Glutamatergic neuron (in vitro differentiated cells): ENCODE measurements around the gene DOLK. TPM values are rescaled to one million over a fixed set of nuclear protein-coding genes. Genes with fewer than 3 reads are reported as not detected.

Experiments
- DNase-seq: peaks from one replicate; pipeline ENCODE4 v3.0.0; 2022
- H3K27ac Mint-ChIP-seq: one replicate; pipeline ENCODE4 v1.8.0; 2020; ENCODE audit warnings: mild to moderate bottlenecking, mixed read lengths, inconsistent platforms; ENCODE audit not compliant: unreplicated experiment
- H3K27me3 Mint-ChIP-seq: one replicate; pipeline ENCODE4 v1.8.0; 2020; ENCODE audit warnings: mild to moderate bottlenecking, moderate library complexity, mixed read lengths, inconsistent platforms; ENCODE audit not compliant: unreplicated experiment
- H3K36me3 Mint-ChIP-seq: one replicate; pipeline ENCODE4 v1.8.0; 2020; ENCODE audit warnings: mild to moderate bottlenecking, mixed read lengths, inconsistent platforms; ENCODE audit not compliant: unreplicated experiment
- H3K4me1 Mint-ChIP-seq: one replicate; pipeline ENCODE4 v1.8.0; 2020; ENCODE audit warnings: mild to moderate bottlenecking, low read depth, mixed read lengths, inconsistent platforms; ENCODE audit not compliant: unreplicated experiment
- H3K4me3 Mint-ChIP-seq: one replicate; pipeline ENCODE4 v1.8.0; 2020; ENCODE audit warnings: mild to moderate bottlenecking, mixed read lengths, inconsistent platforms; ENCODE audit not compliant: unreplicated experiment
- H3K9me3 Mint-ChIP-seq: one replicate; pipeline ENCODE4 v1.8.0; 2020; ENCODE audit warnings: mild to moderate bottlenecking, moderate library complexity, mixed read lengths, inconsistent platforms; ENCODE audit not compliant: unreplicated experiment
- CTCF ChIP-seq: fragments of 200-600 bp; sonication (generic); IDR thresholded peaks from one replicate; pipeline ENCODE4 v1.5.0; 2021; ENCODE audit not compliant: partially characterized antibody, unreplicated experiment
- total RNA-seq: library from RNA; stranded (reverse); fragmentation: NEBNext Ultra II Directional; extraction: Animal tissue kit (Norgen Biotek cat#: 25700); gene quantifications from one replicate; pipeline ENCODE4 v1.2.1, GENCODE V29; 2021; ENCODE audit not compliant: unreplicated experiment

The DOLK gene
- total RNA-seq, 1 donor from 2014 or later = 16.6 TPM

- Mint-ChIP-seq H3K4me3 (no peak overlapping the region), H3K27me3 (peaks cover 18% of the 10 kb centered on the region), H3K9me3 (peaks cover 10% of the 10 kb centered on the region), H3K27ac (no peak overlapping the region), H3K4me1 (peaks cover 22% of the 10 kb centered on the region), H3K36me3 (no peaks in the 10 kb centered on the region)
- no peak for DNase-seq
- no peak for TF ChIP-seq CTCF
Measured at GRCh38 chr9:128917151-128917849, 30.1 kb downstream of the DOLK start.

GRCh38 chr9:128916745-128917144, 30.7 kb downstream of the DOLK start:
- peaks cover 18% of the 10 kb centered on the region for H3K27me3 Mint-ChIP-seq
- no peak for TF ChIP-seq CTCF
- no peak overlapping the region for H3K27ac Mint-ChIP-seq
- DNase-seq = no peak
- H3K36me3 Mint-ChIP-seq = no peaks in the 10 kb centered on the region
- no peak overlapping the region for H3K4me3 Mint-ChIP-seq
- peaks cover 10% of the 10 kb centered on the region for H3K9me3 Mint-ChIP-seq
- H3K4me1 Mint-ChIP-seq = peaks cover 19% of the 10 kb centered on the region

GRCh38 chr9:128916204-128916603, 31.2 kb downstream of the DOLK start:
- no peak for TF ChIP-seq CTCF
- Mint-ChIP-seq H3K9me3 (peaks cover 10% of the 10 kb centered on the region), H3K4me1 (peaks cover 16% of the 10 kb centered on the region), H3K27me3 (peaks cover 18% of the 10 kb centered on the region), H3K4me3 (no peak overlapping the region), H3K27ac (no peak overlapping the region), H3K36me3 (no peaks in the 10 kb centered on the region)
- DNase-seq = no peak

- TF ChIP-seq CTCF = no peak
- DNase-seq = no peak
- H3K9me3 Mint-ChIP-seq = peaks cover 9% of the 10 kb centered on the region
- H3K4me1 Mint-ChIP-seq = peaks cover 11% of the 10 kb centered on the region
- H3K4me3 Mint-ChIP-seq = no peak overlapping the region
- peaks cover 13% of the 10 kb centered on the region for H3K27me3 Mint-ChIP-seq
- no peak overlapping the region for H3K27ac Mint-ChIP-seq
- H3K36me3 Mint-ChIP-seq = no peaks in the 10 kb centered on the region
Measured at GRCh38 chr9:128913995-128914772, 33.2 kb downstream of the DOLK start.
